B cell (primary cell): ENCODE measurements around the gene SLC2A9.

Experiments
- EZH2 ChIP-seq: IDR thresholded peaks from 2 replicates; pipeline ENCODE4 v1.6.1; 2012; ENCODE audit warnings: borderline replicate concordance, low read depth, mild to moderate bottlenecking, moderate library complexity, low read length; ENCODE audit not compliant: insufficient read depth, poor library complexity, severe bottlenecking
- TF ChIP-seq, protein P1 (sequence below): fragments of 200-600 bp; IDR thresholded peaks from one replicate; pipeline ENCODE4 v1.8.0; 2022; ENCODE audit warnings: antibody characterized with exemption, mild to moderate bottlenecking

DNA sequence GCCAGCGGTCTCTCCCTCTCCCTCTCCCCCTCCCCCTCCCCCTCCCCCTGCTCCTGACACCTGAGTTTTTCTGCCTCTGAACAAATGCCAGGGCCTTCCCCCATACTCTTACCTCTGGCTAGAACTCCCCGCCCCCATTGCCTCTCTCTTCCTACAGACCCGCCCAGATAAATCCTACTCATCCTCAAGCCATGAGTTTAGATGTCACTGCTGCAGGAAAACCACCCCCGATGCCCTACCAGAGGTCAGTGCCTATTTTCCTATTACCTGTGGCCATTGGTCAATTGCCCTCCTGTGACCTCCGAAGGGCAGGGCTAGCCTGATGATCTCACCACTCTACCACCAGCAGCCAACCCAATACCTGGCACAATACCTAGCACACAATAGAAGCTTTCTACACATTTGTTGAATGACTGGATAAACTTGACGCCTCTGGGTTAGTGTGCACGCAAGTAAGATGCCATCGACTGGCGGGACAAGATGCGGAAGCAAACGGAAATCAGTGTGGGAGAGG lies 43.7 kb downstream of the SLC2A9 start:
- TF ChIP-seq, protein P1, sequence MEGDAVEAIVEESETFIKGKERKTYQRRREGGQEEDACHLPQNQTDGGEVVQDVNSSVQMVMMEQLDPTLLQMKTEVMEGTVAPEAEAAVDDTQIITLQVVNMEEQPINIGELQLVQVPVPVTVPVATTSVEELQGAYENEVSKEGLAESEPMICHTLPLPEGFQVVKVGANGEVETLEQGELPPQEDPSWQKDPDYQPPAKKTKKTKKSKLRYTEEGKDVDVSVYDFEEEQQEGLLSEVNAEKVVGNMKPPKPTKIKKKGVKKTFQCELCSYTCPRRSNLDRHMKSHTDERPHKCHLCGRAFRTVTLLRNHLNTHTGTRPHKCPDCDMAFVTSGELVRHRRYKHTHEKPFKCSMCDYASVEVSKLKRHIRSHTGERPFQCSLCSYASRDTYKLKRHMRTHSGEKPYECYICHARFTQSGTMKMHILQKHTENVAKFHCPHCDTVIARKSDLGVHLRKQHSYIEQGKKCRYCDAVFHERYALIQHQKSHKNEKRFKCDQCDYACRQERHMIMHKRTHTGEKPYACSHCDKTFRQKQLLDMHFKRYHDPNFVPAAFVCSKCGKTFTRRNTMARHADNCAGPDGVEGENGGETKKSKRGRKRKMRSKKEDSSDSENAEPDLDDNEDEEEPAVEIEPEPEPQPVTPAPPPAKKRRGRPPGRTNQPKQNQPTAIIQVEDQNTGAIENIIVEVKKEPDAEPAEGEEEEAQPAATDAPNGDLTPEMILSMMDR, result no peak
- TF ChIP-seq EZH2, result no peak
